CD4-positive, alpha-beta T cell (primary cell): ENCODE measurements around the gene SLC43A1. TPM values are rescaled to one million over a fixed set of nuclear protein-coding genes. Genes with fewer than 3 reads are reported as not detected.

Experiments used
- ATAC-seq: fragments of 200-7000 bp; cut with Tn5 transposase; one replicate; pipeline ENCODE4 v1.10.0; 2022; ENCODE audit warnings: mild to moderate bottlenecking; ENCODE audit not compliant: poor library complexity
- CTCF ChIA-PET: fragments of 350-600 bp; sonication (Branson Sonifier 250); formaldehyde crosslinking; loops from one replicate; lab custom pipeline; 2021; ENCODE audit warnings: antibody characterized with exemption, inconsistent platforms; lab: Charles Lee
- POLR2A ChIA-PET: fragments of 350-600 bp; sonication (Branson Sonifier 250); formaldehyde crosslinking; loops from one replicate; lab custom pipeline; 2021; ENCODE audit warnings: antibody characterized with exemption, inconsistent platforms; lab: Charles Lee
- DNase-seq, 14 experiments: peaks; one replicate each; pipeline ENCODE4 v3.0.0-alpha.2; 2013 to 2020; ENCODE audit warnings: mixed read lengths in 2 of 14
- H3K27ac ChIP-seq, 2 donors: one replicate each; pipeline versions ENCODE4 v1.5.1 to v1.7.0; 2013; ENCODE audit warnings: low read length in 2 of 2, low read depth in 1 of 2, mild to moderate bottlenecking in 1 of 2
- H3K27me3 ChIP-seq, 2 experiments: 1 replicate in 1 of 2; 2 replicates in 1 of 2; pipeline versions ENCODE4 v1.6.1 to v1.7.0; 2013; ENCODE audit warnings: low read length in 2 of 2, control low read depth in 1 of 2, mild to moderate bottlenecking in 1 of 2, moderate library complexity in 1 of 2; ENCODE audit not compliant: insufficient read depth in 2 of 2, control insufficient read depth in 1 of 2
- H3K36me3 ChIP-seq: one replicate; pipeline ENCODE4 v1.6.1; 2013; ENCODE audit warnings: low read length, control low read depth; ENCODE audit not compliant: insufficient read depth
- H3K4me1 ChIP-seq: one replicate; pipeline ENCODE4 v1.6.1; 2013; ENCODE audit warnings: low read length, control low read depth; ENCODE audit not compliant: insufficient read depth
- H3K4me3 ChIP-seq: one replicate; pipeline ENCODE4 v1.5.1; 2013; ENCODE audit warnings: mild to moderate bottlenecking, low read length, moderate library complexity
- H3K9me3 ChIP-seq, 2 experiments: 1 replicate in 1 of 2; 2 replicates in 1 of 2; pipeline versions ENCODE4 v1.6.1 to v1.7.0; 2013; ENCODE audit warnings: low read length in 2 of 2, mild to moderate bottlenecking in 2 of 2, control low read depth in 1 of 2, moderate library complexity in 1 of 2; ENCODE audit not compliant: control insufficient read depth in 1 of 2, insufficient read depth in 1 of 2
- H3K27ac Mint-ChIP-seq: one replicate; pipeline ENCODE4 v1.8.0; 2020; ENCODE audit warnings: mixed read lengths
- H3K27me3 Mint-ChIP-seq: one replicate; pipeline ENCODE4 v1.8.0; 2021; ENCODE audit warnings: mixed read lengths
- H3K36me3 Mint-ChIP-seq: one replicate; pipeline ENCODE4 v1.8.0; 2021; ENCODE audit warnings: low read depth, mixed read lengths
- H3K4me1 Mint-ChIP-seq: one replicate; pipeline ENCODE4 v1.8.0; 2021; ENCODE audit warnings: low read depth, mixed read lengths
- H3K4me3 Mint-ChIP-seq: one replicate; pipeline ENCODE4 v1.8.0; 2020; ENCODE audit warnings: mild to moderate bottlenecking, mixed read lengths
- H3K9me3 Mint-ChIP-seq: one replicate; pipeline ENCODE4 v1.8.0; 2020; ENCODE audit warnings: mixed read lengths
- intact Hi-C, 2 experiments: fragments of 100-400 bp; cut with DNase I in 1 of 2; cut with micrococcal nuclease in 1 of 2; formaldehyde crosslinking; loops; one replicate each; pipeline versions ENCODE4 v1.15.1 to v1.9.0; 2023 to 2025; cut with DNase I, micrococcal nuclease
- total RNA-seq, 174 experiments: library from RNA in 2 of 174; stranded (reverse) in 2 of 174; gene quantifications; one replicate each; pipeline ENCODE4 v1.2.3 and lab custom pipeline; 2021 to 2026
- TF ChIP-seq, protein P1 (sequence below): fragments of 200-600 bp; IDR thresholded peaks from one replicate; pipeline ENCODE4 v1.8.0; 2022; ENCODE audit warnings: antibody characterized with exemption, mild to moderate bottlenecking

SLC43A1 gene
- total RNA-seq, 2 experiments from 2014 or later: 3.1 to 4.2 TPM

DNA sequence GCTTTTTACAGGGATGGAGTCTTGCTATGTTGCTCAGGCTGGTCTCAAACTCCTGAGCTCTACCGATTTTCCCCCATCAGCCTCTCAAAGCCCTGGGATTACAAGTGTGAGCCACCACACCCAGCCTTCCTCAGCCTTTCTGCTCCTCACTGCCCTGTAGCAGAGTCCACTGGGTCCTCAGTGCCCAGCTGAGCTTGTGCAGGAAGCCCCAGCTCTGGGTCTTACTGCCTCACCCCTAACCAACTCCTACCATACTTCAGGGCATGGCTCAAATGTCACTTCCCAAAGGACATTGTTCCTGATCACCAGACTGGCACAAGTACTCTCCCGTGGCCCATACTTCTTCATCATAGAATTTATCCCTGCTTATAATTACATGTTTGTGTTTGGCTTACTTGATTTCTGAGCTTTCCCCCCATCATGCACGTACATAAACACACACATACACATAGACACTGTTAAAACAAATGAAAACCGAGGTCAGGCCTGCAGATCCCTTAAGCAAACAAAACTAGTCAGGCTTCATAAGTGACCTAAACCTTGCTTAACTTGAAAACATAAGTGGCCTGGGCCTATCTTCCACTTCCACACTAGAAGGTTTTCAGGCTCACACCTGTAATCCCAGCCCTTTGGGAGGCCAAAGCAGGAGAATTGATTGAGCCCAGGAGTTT, 74.6 kb downstream of the SLC43A1 start:
- Mint-ChIP-seq H3K27ac (no peak overlapping the region), H3K36me3 (no peaks in the 10 kb centered on the region), H3K4me1 (no peaks in the 10 kb centered on the region), H3K27me3 (peaks cover 9% of the 10 kb centered on the region), H3K4me3 (no peak overlapping the region), H3K9me3 (no peaks in the 10 kb centered on the region)
- Histone ChIP-seq H3K4me3 (no peak overlapping the region), H3K27ac (no peak overlapping the region), H3K9me3 (no peaks in the 10 kb centered on the region), H3K4me1 (no peaks in the 10 kb centered on the region), H3K27me3 (no peaks in the 10 kb centered on the region), H3K36me3 (no peaks in the 10 kb centered on the region)
- ChIA-PET CTCF (no interaction called here), POLR2A (no interaction called here)
- ATAC-seq: no peak
- intact Hi-C loops: no loop called here
- TF ChIP-seq, protein P1, sequence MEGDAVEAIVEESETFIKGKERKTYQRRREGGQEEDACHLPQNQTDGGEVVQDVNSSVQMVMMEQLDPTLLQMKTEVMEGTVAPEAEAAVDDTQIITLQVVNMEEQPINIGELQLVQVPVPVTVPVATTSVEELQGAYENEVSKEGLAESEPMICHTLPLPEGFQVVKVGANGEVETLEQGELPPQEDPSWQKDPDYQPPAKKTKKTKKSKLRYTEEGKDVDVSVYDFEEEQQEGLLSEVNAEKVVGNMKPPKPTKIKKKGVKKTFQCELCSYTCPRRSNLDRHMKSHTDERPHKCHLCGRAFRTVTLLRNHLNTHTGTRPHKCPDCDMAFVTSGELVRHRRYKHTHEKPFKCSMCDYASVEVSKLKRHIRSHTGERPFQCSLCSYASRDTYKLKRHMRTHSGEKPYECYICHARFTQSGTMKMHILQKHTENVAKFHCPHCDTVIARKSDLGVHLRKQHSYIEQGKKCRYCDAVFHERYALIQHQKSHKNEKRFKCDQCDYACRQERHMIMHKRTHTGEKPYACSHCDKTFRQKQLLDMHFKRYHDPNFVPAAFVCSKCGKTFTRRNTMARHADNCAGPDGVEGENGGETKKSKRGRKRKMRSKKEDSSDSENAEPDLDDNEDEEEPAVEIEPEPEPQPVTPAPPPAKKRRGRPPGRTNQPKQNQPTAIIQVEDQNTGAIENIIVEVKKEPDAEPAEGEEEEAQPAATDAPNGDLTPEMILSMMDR: no peak
- DNase-seq: no peak

DNA sequence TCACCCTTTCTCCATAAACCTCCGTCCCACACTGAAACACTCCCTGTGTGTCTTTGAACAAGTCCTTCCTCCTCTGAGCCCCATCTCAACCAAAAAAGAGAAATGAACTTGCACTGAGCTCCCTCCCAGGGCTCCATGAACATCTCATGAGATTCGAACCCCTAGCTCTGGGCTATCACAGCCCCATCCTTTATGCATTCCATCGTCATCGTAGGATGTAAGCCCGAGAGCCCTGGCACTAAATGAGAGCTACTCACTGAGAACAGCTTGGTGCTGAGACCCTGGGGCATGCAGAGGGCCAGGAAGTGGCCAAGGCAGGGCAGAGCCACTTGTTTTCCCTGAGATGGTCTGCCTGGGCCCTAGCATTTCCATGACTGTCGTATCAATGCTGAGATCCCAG, 75.7 kb downstream of the SLC43A1 start:
- ATAC-seq (no peak), DNase-seq (no peak)
- TF ChIP-seq, protein P1: no peak
- Mint-ChIP-seq H3K27ac (no peak overlapping the region), H3K9me3 (no peaks in the 10 kb centered on the region), H3K4me3 (no peak overlapping the region), H3K27me3 (peaks cover 8% of the 10 kb centered on the region), H3K36me3 (no peaks in the 10 kb centered on the region), H3K4me1 (no peaks in the 10 kb centered on the region)
- Histone ChIP-seq H3K4me1 (no peaks in the 10 kb centered on the region), H3K36me3 (no peaks in the 10 kb centered on the region), H3K27me3 (no peaks in the 10 kb centered on the region), H3K27ac (no peak overlapping the region), H3K4me3 (no peak overlapping the region), H3K9me3 (no peaks in the 10 kb centered on the region)
- POLR2A ChIA-PET: no interaction called here
- CTCF ChIA-PET: no interaction called here
- intact Hi-C loops: no loop called here

DNA sequence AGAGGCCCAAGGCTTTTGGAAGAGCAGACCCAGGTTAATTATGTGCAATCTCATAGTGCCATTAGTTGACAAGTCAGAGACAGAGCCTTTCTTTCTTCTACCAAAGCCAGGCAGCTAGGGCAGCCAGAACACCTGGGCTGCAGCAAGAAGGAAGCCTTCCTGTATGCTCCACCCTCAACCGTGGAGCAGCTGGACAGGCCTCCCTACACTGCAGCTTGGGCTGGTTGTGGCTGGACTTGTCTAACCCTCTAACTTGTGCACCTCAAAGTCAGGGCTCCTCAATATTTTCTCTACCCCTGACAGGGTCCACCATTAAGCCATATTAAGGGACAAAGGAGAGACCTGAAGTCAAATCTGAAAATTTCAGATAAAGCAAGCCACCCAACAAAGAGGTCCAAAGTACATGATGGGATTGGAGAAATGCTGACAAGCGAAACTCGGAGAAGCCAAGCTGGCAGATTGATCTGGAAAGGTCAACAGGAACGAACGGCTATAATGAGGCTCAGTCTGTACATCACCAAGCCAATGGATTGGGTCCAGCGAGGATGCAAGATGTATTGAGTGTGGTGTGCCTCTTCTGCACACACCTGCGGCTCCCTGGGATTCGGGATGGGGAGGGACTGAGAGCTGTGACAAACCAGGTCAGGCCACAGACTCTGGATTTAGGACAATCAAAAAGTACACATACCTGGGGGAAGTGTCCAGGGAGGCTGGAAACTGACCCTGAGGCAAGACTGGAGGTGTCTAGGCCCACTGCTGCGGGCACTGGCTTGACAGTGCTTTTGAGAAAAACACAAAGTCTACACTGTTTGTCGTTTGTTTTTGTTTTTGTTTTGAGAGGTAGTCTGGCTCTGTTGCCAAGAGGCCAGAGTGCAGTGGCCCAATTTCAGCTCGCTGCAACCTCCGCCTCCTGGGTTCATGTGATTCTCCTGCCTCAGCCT, 76.9 kb downstream of the SLC43A1 start:
- Mint-ChIP-seq H3K9me3 (no peaks in the 10 kb centered on the region), H3K27ac (no peak overlapping the region), H3K4me1 (no peaks in the 10 kb centered on the region), H3K27me3 (no peaks in the 10 kb centered on the region), H3K36me3 (no peaks in the 10 kb centered on the region), H3K4me3 (no peak overlapping the region)
- DNase-seq: no peak
- no peak for ATAC-seq
- Histone ChIP-seq H3K9me3 (no peaks in the 10 kb centered on the region), H3K27me3 (no peaks in the 10 kb centered on the region), H3K27ac (no peak overlapping the region), H3K36me3 (no peaks in the 10 kb centered on the region), H3K4me3 (no peak overlapping the region), H3K4me1 (no peaks in the 10 kb centered on the region)
- CTCF ChIA-PET: no interaction called here
- intact Hi-C loops: no loop called here
- TF ChIP-seq, protein P1: no peak
- POLR2A ChIA-PET: no interaction called here
